Spleen (tissue), 7 donors: ENCODE measurements around the gene SNX2.

Experiments used
- POLR2AphosphoS5 ChIP-seq, 3 donors: sonication (generic); formaldehyde crosslinking; IDR thresholded peaks; one replicate each; pipeline ENCODE4 v1.5.1; 2017; ENCODE audit warnings: antibody characterized with exemption in 3 of 3
- TF ChIP-seq, protein P1 (sequence below), 11 experiments: fragments of 200-600 bp in 7 of 11; fragments of 450-650 bp in 4 of 11; sonication (generic) in 4 of 11; IDR thresholded peaks in 8 of 11; conservative IDR thresholded peaks in 3 of 11; 1 replicate in 7 of 11; 2 replicates in 4 of 11; pipeline versions ENCODE4 v1.4.0 to v1.8.0; 2016 to 2021; ENCODE audit warnings: antibody characterized with exemption in 11 of 11, inconsistent platforms in 4 of 11, mild to moderate bottlenecking in 1 of 11
- donor health status: DM: no; HTN: no; CAD: no; lungs with moderate emphysema.
- donor health status: DM: no; HTN: no; CAD: no.
- donor health status: DM: no; HTN: no; CAD: no.

DNA sequence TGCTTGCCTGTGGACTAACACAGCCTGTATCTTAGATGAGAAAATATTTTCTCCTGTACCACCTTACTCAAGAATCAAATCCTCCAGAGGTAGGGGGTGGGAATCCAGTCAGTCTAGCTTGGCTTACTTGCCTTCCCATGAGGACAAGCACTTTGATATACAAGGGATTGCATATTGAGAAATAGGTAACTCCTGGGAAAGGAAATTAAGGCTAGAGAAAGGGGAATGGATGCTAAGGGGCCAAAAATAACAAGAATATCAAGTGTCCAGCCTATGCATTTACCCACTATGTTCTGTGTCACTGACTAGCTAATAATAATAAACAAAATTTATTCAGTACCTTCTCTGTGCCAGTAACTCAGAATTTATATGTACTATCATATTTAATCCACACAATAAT is 21.4 kb upstream of the SNX2 start:
- TF ChIP-seq, protein P1, sequence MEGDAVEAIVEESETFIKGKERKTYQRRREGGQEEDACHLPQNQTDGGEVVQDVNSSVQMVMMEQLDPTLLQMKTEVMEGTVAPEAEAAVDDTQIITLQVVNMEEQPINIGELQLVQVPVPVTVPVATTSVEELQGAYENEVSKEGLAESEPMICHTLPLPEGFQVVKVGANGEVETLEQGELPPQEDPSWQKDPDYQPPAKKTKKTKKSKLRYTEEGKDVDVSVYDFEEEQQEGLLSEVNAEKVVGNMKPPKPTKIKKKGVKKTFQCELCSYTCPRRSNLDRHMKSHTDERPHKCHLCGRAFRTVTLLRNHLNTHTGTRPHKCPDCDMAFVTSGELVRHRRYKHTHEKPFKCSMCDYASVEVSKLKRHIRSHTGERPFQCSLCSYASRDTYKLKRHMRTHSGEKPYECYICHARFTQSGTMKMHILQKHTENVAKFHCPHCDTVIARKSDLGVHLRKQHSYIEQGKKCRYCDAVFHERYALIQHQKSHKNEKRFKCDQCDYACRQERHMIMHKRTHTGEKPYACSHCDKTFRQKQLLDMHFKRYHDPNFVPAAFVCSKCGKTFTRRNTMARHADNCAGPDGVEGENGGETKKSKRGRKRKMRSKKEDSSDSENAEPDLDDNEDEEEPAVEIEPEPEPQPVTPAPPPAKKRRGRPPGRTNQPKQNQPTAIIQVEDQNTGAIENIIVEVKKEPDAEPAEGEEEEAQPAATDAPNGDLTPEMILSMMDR (IDR thresholded peaks at IDR 0.05 in 8 of 11, conservative IDR thresholded peaks at IDR 0.05 in 3 of 11): no peak
- TF ChIP-seq POLR2AphosphoS5 (IDR thresholded peaks at IDR 0.05): no peak
